ENCODE results near the gene PDC. TPM values are rescaled to one million over a fixed set of nuclear protein-coding genes. Genes with fewer than 3 reads are reported as not detected.

The PDC gene
- total RNA-seq, 4 donors from 2014 or later: not detected

DNA sequence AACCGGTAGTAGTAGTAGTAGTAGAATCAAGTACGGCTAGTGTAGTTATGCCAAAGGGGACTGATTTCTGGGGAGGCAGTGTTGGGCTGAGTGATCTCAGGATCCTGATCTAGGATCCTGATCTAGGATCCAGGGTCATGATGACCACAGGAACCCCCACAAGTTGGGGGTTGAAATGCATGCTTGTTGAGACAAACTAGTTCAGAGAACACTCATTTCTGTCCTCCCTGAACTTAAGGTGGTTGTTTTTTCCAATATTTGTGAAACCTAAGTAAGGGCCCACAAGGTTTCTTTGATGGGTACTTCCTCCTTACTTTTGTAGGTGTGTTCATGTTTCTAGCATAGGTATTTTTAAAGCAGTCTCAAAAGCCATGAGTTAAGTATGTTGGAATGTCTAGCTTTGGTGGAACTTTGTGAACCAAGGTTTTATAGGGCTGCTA lies 33.9 kb upstream of the PDC start:
- Histone ChIP-seq H3K9me3 (no peaks in the 10 kb centered on the region), H3K4me3 (no peak overlapping the region), H3K36me3 (no peaks in the 10 kb centered on the region), H3K4me1 (no peaks in the 10 kb centered on the region), H3K27ac (replicated peaks in 1 of 4) (no peak overlapping the region), H3K27me3 (no peaks in the 10 kb centered on the region)
- TF ChIP-seq POLR2AphosphoS5 (IDR thresholded peaks at IDR 0.05): no peak
- TF ChIP-seq POLR2A (IDR thresholded peaks at IDR 0.05; ENCODE audit: low read depth): no peak
- no peak for TF ChIP-seq EP300 (IDR thresholded peaks at IDR 0.05)
- no peak for TF ChIP-seq CTCF (IDR thresholded peaks at IDR 0.05)
- 65% methylated on average over 2 of the region's 2 CpGs for WGBS
- no peak for DNase-seq (ENCODE audit: extremely low spot score)
- intact Hi-C loops (cut with DNase I): no loop called here

GRCh38 chr1:186492531-186493291 lies 31.8 kb upstream of the PDC start:
- DNase-seq (ENCODE audit: extremely low spot score): no peak
- no peak for TF ChIP-seq EP300 (IDR thresholded peaks at IDR 0.05)
- TF ChIP-seq CTCF (IDR thresholded peaks at IDR 0.05): no peak
- no peak for TF ChIP-seq POLR2A (IDR thresholded peaks at IDR 0.05; ENCODE audit: low read depth)
- no peak for TF ChIP-seq POLR2AphosphoS5 (IDR thresholded peaks at IDR 0.05)
- Histone ChIP-seq H3K36me3 (no peaks in the 10 kb centered on the region), H3K27ac (replicated peaks in 1 of 4) (no peak overlapping the region), H3K9me3 (no peaks in the 10 kb centered on the region), H3K4me3 (no peak overlapping the region), H3K4me1 (no peaks in the 10 kb centered on the region), H3K27me3 (no peaks in the 10 kb centered on the region)
- WGBS: 90% methylated on average over 7 of the region's 7 CpGs
- intact Hi-C loops (cut with DNase I): no loop called here

- 90% methylated on average over 2 of the region's 2 CpGs for WGBS
- intact Hi-C loops (cut with DNase I): no loop called here
- no peak for DNase-seq (ENCODE audit: extremely low spot score)
Measured at GRCh38 chr1:186491336-186491735, 30.4 kb upstream of the PDC start.

GRCh38 chr1:186487163-186487562 lies 26.2 kb upstream of the PDC start:
- Histone ChIP-seq H3K36me3 (no peaks in the 10 kb centered on the region), H3K27ac (replicated peaks in 1 of 4) (no peak overlapping the region), H3K27me3 (no peaks in the 10 kb centered on the region), H3K9me3 (no peaks in the 10 kb centered on the region), H3K4me3 (no peak overlapping the region), H3K4me1 (peaks cover 0 to 6% (median 0%) of the 10 kb centered on the region in 4 donors)
- intact Hi-C loops (cut with DNase I): no loop called here
- 97% methylated on average over 2 of the region's 2 CpGs for WGBS
- DNase-seq (ENCODE audit: extremely low spot score): no peak
- TF ChIP-seq POLR2AphosphoS5 (IDR thresholded peaks at IDR 0.05): no peak
- TF ChIP-seq EP300 (IDR thresholded peaks at IDR 0.05): no peak
- TF ChIP-seq POLR2A (IDR thresholded peaks at IDR 0.05; ENCODE audit: low read depth): no peak
- no peak for TF ChIP-seq CTCF (IDR thresholded peaks at IDR 0.05)

More at GRCh38 chr1:186491336-186491735, 30.4 kb upstream of the PDC start:
- Histone ChIP-seq H3K9me3 (no peaks in the 10 kb centered on the region), H3K36me3 (no peaks in the 10 kb centered on the region), H3K4me1 (no peaks in the 10 kb centered on the region), H3K27me3 (no peaks in the 10 kb centered on the region), H3K4me3 (no peak overlapping the region), H3K27ac (replicated peaks in 1 of 4) (no peak overlapping the region)
- no peak for TF ChIP-seq EP300 (IDR thresholded peaks at IDR 0.05)
- TF ChIP-seq CTCF (IDR thresholded peaks at IDR 0.05): no peak
- no peak for TF ChIP-seq POLR2AphosphoS5 (IDR thresholded peaks at IDR 0.05)
- TF ChIP-seq POLR2A (IDR thresholded peaks at IDR 0.05; ENCODE audit: low read depth): no peak

Data from esophagus muscularis mucosa (tissue), 4 donors.